SH-SY5Y (cell line): Measurements from ENCODE around the gene GRIP1.

Experiments used
- GATA2 ChIP-seq: IDR thresholded peaks from 2 replicates; pipeline ENCODE4 v1.6.1; 2011; ENCODE audit warnings: mild to moderate bottlenecking, low read depth, low read length
- GATA3 ChIP-seq: IDR thresholded peaks from 2 replicates; pipeline ENCODE4 v1.6.1; 2011; ENCODE audit warnings: low read depth, mild to moderate bottlenecking, low read length, moderate library complexity

GRCh38 chr12:66664076-66664475, 14.8 kb downstream of the GRIP1 start:
- TF ChIP-seq GATA3 (no peak), GATA2 (no peak)
